Neural progenitor cell (in vitro differentiated cells): ENCODE measurements around the gene SPATA45. TPM values are rescaled to one million over a fixed set of nuclear protein-coding genes. Genes with fewer than 3 reads are reported as not detected.

Source experiments
- DNase-seq: peaks from one replicate; pipeline ENCODE4 v3.0.0-alpha.2; 2016; ENCODE audit warnings: low spot score
- H2AFZ ChIP-seq: fragments of 200-600 bp; sonication (generic); replicated peaks from 2 replicates; pipeline ENCODE4 v1.6.1; 2016; ENCODE audit warnings: antibody characterized with exemption
- H3F3A ChIP-seq: fragments of 200-600 bp; sonication (generic); 2 replicates; pipeline ENCODE4 v1.6.1; 2016; ENCODE audit warnings: antibody characterized with exemption, low read depth
- H3K27ac ChIP-seq: fragments of 200-600 bp; sonication (generic); 2 replicates; pipeline ENCODE4 v1.5.1; 2016; ENCODE audit warnings: mild to moderate bottlenecking
- H3K27me3 ChIP-seq: fragments of 200-600 bp; sonication (generic); 2 replicates; pipeline ENCODE4 v1.6.1; 2016; ENCODE audit warnings: mild to moderate bottlenecking, moderate library complexity
- H3K36me3 ChIP-seq: fragments of 200-600 bp; sonication (generic); 2 replicates; pipeline ENCODE4 v1.5.1; 2016
- H3K4me1 ChIP-seq: fragments of 200-600 bp; sonication (generic); 2 replicates; pipeline ENCODE4 v1.6.1; 2016; ENCODE audit warnings: mixed run types
- H3K4me2 ChIP-seq: fragments of 200-600 bp; sonication (generic); 2 replicates; pipeline ENCODE4 v1.6.1; 2016
- H3K4me3 ChIP-seq: fragments of 200-600 bp; sonication (generic); 2 replicates; pipeline ENCODE4 v1.5.1; 2016
- H3K79me2 ChIP-seq: fragments of 200-600 bp; sonication (generic); 2 replicates; pipeline ENCODE4 v1.6.1; 2016; ENCODE audit warnings: low read depth
- H3K9ac ChIP-seq: fragments of 200-600 bp; sonication (generic); 2 replicates; pipeline ENCODE4 v1.6.1; 2016
- H3K9me3 ChIP-seq: fragments of 200-600 bp; sonication (generic); 2 replicates; pipeline ENCODE4 v1.5.1; 2016; ENCODE audit warnings: low read depth
- H4K20me1 ChIP-seq: fragments of 200-600 bp; sonication (generic); 2 replicates; pipeline ENCODE4 v1.6.1; 2016; ENCODE audit warnings: low read depth
- H3K27ac Mint-ChIP-seq: 3 replicates; pipeline ENCODE4 v1.8.0; 2021; ENCODE audit warnings: mixed read lengths
- H3K27me3 Mint-ChIP-seq: 2 replicates; pipeline ENCODE4 v1.8.0; 2022; ENCODE audit warnings: low read depth, mild to moderate bottlenecking, inconsistent platforms, moderate library complexity, mixed read lengths; ENCODE audit not compliant: insufficient read depth
- H3K36me3 Mint-ChIP-seq: 3 replicates; pipeline ENCODE4 v1.8.0; 2021; ENCODE audit warnings: mixed read lengths
- H3K4me1 Mint-ChIP-seq: 3 replicates; pipeline ENCODE4 v1.8.0; 2021; ENCODE audit warnings: mixed read lengths
- H3K4me3 Mint-ChIP-seq: 3 replicates; pipeline ENCODE4 v1.8.0; 2021; ENCODE audit warnings: mild to moderate bottlenecking, moderate library complexity, mixed read lengths
- H3K9me3 Mint-ChIP-seq: 3 replicates; pipeline ENCODE4 v1.8.0; 2020; ENCODE audit warnings: mixed read lengths
- CTCF ChIP-seq: fragments of 200-600 bp; sonication (generic); IDR thresholded peaks from 2 replicates; pipeline ENCODE4 v1.5.1; 2017; ENCODE audit warnings: antibody characterized with exemption, mild to moderate bottlenecking
- EZH2 ChIP-seq: fragments of 200-600 bp; sonication (generic); IDR thresholded peaks from 2 replicates; pipeline ENCODE4 v1.6.1; 2017; ENCODE audit warnings: antibody characterized with exemption, mild to moderate bottlenecking, moderate library complexity
- EZH2phosphoT487 ChIP-seq: fragments of 200-600 bp; sonication (generic); IDR thresholded peaks from 2 replicates; pipeline ENCODE4 v1.6.1; 2017; ENCODE audit warnings: antibody characterized with exemption
- total RNA-seq: library from RNA; depleted of rRNA; stranded (reverse); fragments of >200 nt; gene quantifications from 2 replicates; pipeline ENCODE4 v1.2.3, GENCODE V29; 2015; ENCODE audit warnings: low replicate concordance

The SPATA45 gene
- total RNA-seq, 1 donor from 2014 or later: not detected

- peak overlapping the region; percentile 2 for H3K4me2 ChIP-seq
- Mint-ChIP-seq H3K36me3 (peaks cover 18% of the 10 kb centered on the region), H3K27me3 (peaks cover 4% of the 10 kb centered on the region), H3K4me1 (peaks cover 12% of the 10 kb centered on the region), H3K27ac (no peak overlapping the region), H3K4me3 (no peak overlapping the region), H3K9me3 (no peaks in the 10 kb centered on the region)
- H3F3A ChIP-seq: peaks cover 7% of the 10 kb centered on the region
- H3K79me2 ChIP-seq: peaks cover 78% of the 10 kb centered on the region
- no peak for DNase-seq
- no peak overlapping the region for H3K27ac ChIP-seq
- H3K4me1 ChIP-seq: peaks cover 5% of the 10 kb centered on the region
- peaks cover 27% of the 10 kb centered on the region for H4K20me1 ChIP-seq
- no peaks in the 10 kb centered on the region for H3K9me3 ChIP-seq
- TF ChIP-seq EZH2phosphoT487: no peak
- TF ChIP-seq CTCF: no peak
- no peak for TF ChIP-seq EZH2
- no peak overlapping the region for H2AFZ ChIP-seq
- no peak overlapping the region for H3K9ac ChIP-seq
- H3K36me3 ChIP-seq: peaks cover 16% of the 10 kb centered on the region
- H3K27me3 ChIP-seq: no peaks in the 10 kb centered on the region
- H3K4me3 ChIP-seq: peak overlapping the region; percentile 9
Observed at GRCh38 chr1:212862111-212862690, 14.8 kb upstream of the SPATA45 start.

GRCh38 chr1:212860713-212861581 is 13.5 kb upstream of the SPATA45 start:
- no peak overlapping the region for H3K27ac ChIP-seq
- H2AFZ ChIP-seq: no peak overlapping the region
- DNase-seq: peak; percentile 39
- Mint-ChIP-seq H3K4me1 (peaks cover 21% of the 10 kb centered on the region), H3K36me3 (peaks cover 18% of the 10 kb centered on the region), H3K27ac (no peak overlapping the region), H3K27me3 (peaks cover 4% of the 10 kb centered on the region), H3K4me3 (no peak overlapping the region), H3K9me3 (no peaks in the 10 kb centered on the region)
- no peaks in the 10 kb centered on the region for H3K27me3 ChIP-seq
- TF ChIP-seq EZH2phosphoT487 (no peak), EZH2 (no peak), CTCF (no peak)
- peaks cover 16% of the 10 kb centered on the region for H3K36me3 ChIP-seq
- H3K4me3 ChIP-seq: peak overlapping the region; percentile 67
- H3K9ac ChIP-seq: no peak overlapping the region
- peaks cover 12% of the 10 kb centered on the region for H3K4me1 ChIP-seq
- peaks cover 74% of the 10 kb centered on the region for H3K79me2 ChIP-seq
- H3K9me3 ChIP-seq: no peaks in the 10 kb centered on the region
- H3F3A ChIP-seq: peaks cover 13% of the 10 kb centered on the region
- H4K20me1 ChIP-seq: peaks cover 24% of the 10 kb centered on the region
- H3K4me2 ChIP-seq: peak overlapping the region; percentile 90

GRCh38 chr1:212858461-212859265 is 11.2 kb upstream of the SPATA45 start:
- no peak for TF ChIP-seq EZH2
- no peak for TF ChIP-seq CTCF
- TF ChIP-seq EZH2phosphoT487: no peak
- peaks cover 62% of the 10 kb centered on the region for H3K79me2 ChIP-seq
- DNase-seq: peak; percentile 32

More at GRCh38 chr1:212858461-212859265, 11.2 kb upstream of the SPATA45 start:
- Mint-ChIP-seq H3K36me3 (peaks cover 9% of the 10 kb centered on the region), H3K4me1 (peaks cover 17% of the 10 kb centered on the region), H3K27me3 (no peaks in the 10 kb centered on the region), H3K4me3 (no peak overlapping the region), H3K27ac (peak overlapping the region; percentile 98), H3K9me3 (no peaks in the 10 kb centered on the region)
- Histone ChIP-seq H3F3A (peaks cover 13% of the 10 kb centered on the region), H3K9ac (peak overlapping the region; percentile 57), H3K4me3 (peak overlapping the region; percentile 67), H3K36me3 (peaks cover 16% of the 10 kb centered on the region), H2AFZ (peak overlapping the region; percentile 52), H3K27ac (peak overlapping the region; percentile 65), H3K4me2 (peak overlapping the region; percentile 90), H3K4me1 (peaks cover 12% of the 10 kb centered on the region), H3K9me3 (no peaks in the 10 kb centered on the region), H3K27me3 (no peaks in the 10 kb centered on the region), H4K20me1 (peaks cover 24% of the 10 kb centered on the region)
